Activated B cell treated with CpG ODN at 0.5 μM for 24 hours (primary cell): Measurements from ENCODE around the gene SLC35D1. TPM values are rescaled to one million over a fixed set of nuclear protein-coding genes. Genes with fewer than 3 reads are reported as not detected.

Experiments
- ATAC-seq: fragments of 200-7000 bp; cut with Tn5 transposase; one replicate; pipeline ENCODE4 v1.10.0; 2021; ENCODE audit warnings: low read depth, mild to moderate bottlenecking, moderate library complexity
- CTCF ChIA-PET: fragments of 350-600 bp; sonication (Branson Sonifier 250); formaldehyde crosslinking; loops from one replicate; lab custom pipeline; 2021; ENCODE audit warnings: antibody characterized with exemption; lab: Charles Lee
- POLR2A ChIA-PET: fragments of 350-600 bp; sonication (Branson Sonifier 250); formaldehyde crosslinking; loops from one replicate; lab custom pipeline; 2021; ENCODE audit warnings: antibody characterized with exemption; lab: Charles Lee
- DNase-seq: peaks from one replicate; pipeline ENCODE4 v3.0.0; 2022
- H3K27ac Mint-ChIP-seq: one replicate; pipeline ENCODE4 v1.8.0; 2020; ENCODE audit warnings: mixed read lengths
- H3K27me3 Mint-ChIP-seq: one replicate; pipeline ENCODE4 v1.8.0; 2021; ENCODE audit warnings: mixed read lengths
- H3K36me3 Mint-ChIP-seq: one replicate; pipeline ENCODE4 v1.8.0; 2021; ENCODE audit warnings: low read depth, mixed read lengths
- H3K4me1 Mint-ChIP-seq: one replicate; pipeline ENCODE4 v1.8.0; 2021; ENCODE audit warnings: mixed read lengths
- H3K4me3 Mint-ChIP-seq: one replicate; pipeline ENCODE4 v1.8.0; 2020; ENCODE audit warnings: mild to moderate bottlenecking, mixed read lengths
- H3K9me3 Mint-ChIP-seq: one replicate; pipeline ENCODE4 v1.8.0; 2020; ENCODE audit warnings: mixed read lengths
- intact Hi-C: fragments of 100-400 bp; cut with micrococcal nuclease; formaldehyde crosslinking; loops from one replicate; pipeline ENCODE4 v1.15.1; 2024
- total RNA-seq: library from RNA; stranded (reverse); gene quantifications from 2 replicates; pipeline ENCODE4 v1.2.3, GENCODE V29; 2022
- TF ChIP-seq, protein P1 (sequence below): fragments of 200-600 bp; IDR thresholded peaks from one replicate; pipeline ENCODE4 v1.8.0; 2022; ENCODE audit warnings: antibody characterized with exemption, mild to moderate bottlenecking

SLC35D1 gene
- total RNA-seq, 1 donor from 2014 or later, result 11.1 TPM

DNA sequence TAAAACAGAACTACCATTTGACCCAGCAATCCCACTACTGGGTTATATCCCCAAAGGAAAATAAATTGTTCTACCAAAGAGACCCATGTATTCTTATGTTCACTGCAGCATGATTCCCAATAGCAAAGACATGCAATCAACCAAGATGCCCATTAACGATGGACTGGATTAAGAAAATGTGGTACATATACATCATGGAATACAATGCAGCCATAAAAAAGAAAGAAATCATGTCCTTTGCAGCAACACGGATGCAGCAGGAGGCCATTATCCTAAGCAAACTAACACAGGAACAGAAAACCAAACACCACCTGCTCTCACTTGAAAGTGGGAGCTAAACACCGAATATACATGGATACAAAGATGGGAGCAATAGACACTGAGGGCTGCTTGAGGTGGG is 44.2 kb downstream of the SLC35D1 start:
- Mint-ChIP-seq H3K36me3 (peaks cover 67% of the 10 kb centered on the region), H3K4me1 (no peaks in the 10 kb centered on the region), H3K4me3 (no peak overlapping the region), H3K9me3 (no peaks in the 10 kb centered on the region), H3K27ac (no peak overlapping the region), H3K27me3 (no peaks in the 10 kb centered on the region)
- ChIA-PET POLR2A (no interaction called here), CTCF (no interaction called here)
- intact Hi-C loops, result no loop called here
- ATAC-seq (no peak), DNase-seq (no peak)
- TF ChIP-seq, protein P1, sequence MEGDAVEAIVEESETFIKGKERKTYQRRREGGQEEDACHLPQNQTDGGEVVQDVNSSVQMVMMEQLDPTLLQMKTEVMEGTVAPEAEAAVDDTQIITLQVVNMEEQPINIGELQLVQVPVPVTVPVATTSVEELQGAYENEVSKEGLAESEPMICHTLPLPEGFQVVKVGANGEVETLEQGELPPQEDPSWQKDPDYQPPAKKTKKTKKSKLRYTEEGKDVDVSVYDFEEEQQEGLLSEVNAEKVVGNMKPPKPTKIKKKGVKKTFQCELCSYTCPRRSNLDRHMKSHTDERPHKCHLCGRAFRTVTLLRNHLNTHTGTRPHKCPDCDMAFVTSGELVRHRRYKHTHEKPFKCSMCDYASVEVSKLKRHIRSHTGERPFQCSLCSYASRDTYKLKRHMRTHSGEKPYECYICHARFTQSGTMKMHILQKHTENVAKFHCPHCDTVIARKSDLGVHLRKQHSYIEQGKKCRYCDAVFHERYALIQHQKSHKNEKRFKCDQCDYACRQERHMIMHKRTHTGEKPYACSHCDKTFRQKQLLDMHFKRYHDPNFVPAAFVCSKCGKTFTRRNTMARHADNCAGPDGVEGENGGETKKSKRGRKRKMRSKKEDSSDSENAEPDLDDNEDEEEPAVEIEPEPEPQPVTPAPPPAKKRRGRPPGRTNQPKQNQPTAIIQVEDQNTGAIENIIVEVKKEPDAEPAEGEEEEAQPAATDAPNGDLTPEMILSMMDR, result no peak

DNA sequence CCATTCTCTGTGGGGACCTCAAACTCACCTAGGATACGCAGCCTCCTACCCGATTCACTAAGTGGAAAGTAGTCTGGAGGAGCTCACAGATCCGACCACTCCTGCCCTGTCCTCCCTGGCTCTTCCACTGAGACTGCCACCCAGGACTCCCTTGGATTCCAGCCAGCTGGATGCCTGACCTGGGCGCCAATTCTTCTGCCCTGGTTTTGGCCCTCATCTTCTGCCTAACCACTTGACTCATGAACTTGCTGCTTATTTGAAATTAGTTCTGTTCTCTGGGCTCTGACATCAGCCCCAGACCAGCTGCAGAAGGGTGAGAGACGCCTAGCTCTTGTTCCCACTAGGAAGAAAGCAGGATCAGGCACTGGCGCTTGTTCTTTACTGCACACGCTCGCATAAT is 48.9 kb downstream of the SLC35D1 start:
- H3K4me3 Mint-ChIP-seq, result no peak overlapping the region
- TF ChIP-seq, protein P1, result no peak
- H3K36me3 Mint-ChIP-seq, result peaks cover 75% of the 10 kb centered on the region
- H3K4me1 Mint-ChIP-seq, result peaks cover 5% of the 10 kb centered on the region
- DNase-seq, result no peak
- POLR2A ChIA-PET, result no interaction called here
- intact Hi-C loops, result no loop called here
- CTCF ChIA-PET, result interaction anchor here (0.7 to 4.0 kb wide), 3 partner anchors 9 to 144 kb away, joined by 3 to 12 read pairs (median 3); no protein-coding TSS in a partner anchor
- no peak for ATAC-seq
- H3K9me3 Mint-ChIP-seq, result no peaks in the 10 kb centered on the region
- H3K27me3 Mint-ChIP-seq, result no peaks in the 10 kb centered on the region
- no peak overlapping the region for H3K27ac Mint-ChIP-seq

DNA sequence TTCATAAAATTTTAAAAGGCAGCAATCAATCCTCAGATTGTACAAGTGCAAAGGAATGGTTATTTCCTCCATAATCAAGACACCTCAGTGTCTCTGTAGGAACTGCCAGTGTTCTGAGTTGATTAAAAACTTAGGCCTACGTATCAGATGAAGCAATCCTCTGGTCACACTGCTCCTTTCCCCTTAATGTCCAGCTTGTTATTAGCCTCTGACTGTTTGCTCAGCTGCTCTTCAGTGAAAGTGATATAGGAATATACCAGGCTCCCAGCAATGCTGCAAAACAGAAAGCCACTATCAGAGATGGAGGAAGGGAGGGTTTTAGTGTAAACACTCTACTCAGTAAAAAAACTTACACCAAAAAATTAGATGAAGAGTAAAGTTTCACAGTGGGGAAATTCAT is 49.8 kb downstream of the SLC35D1 start:
- H3K36me3 Mint-ChIP-seq, result peaks cover 68% of the 10 kb centered on the region
- no peak for DNase-seq
- ATAC-seq, result no peak
- H3K27me3 Mint-ChIP-seq, result no peaks in the 10 kb centered on the region
- peak overlapping the region; percentile 19 for H3K27ac Mint-ChIP-seq
- H3K4me3 Mint-ChIP-seq, result no peak overlapping the region
- H3K4me1 Mint-ChIP-seq, result peaks cover 5% of the 10 kb centered on the region
- no peaks in the 10 kb centered on the region for H3K9me3 Mint-ChIP-seq
- CTCF ChIA-PET, result interaction anchor here (0.9 kb wide), 1 partner anchor 145 kb away, joined by 3 read pairs; no protein-coding TSS in a partner anchor
- POLR2A ChIA-PET, result no interaction called here
- intact Hi-C loops, result no loop called here
- TF ChIP-seq, protein P1, result no peak

DNA sequence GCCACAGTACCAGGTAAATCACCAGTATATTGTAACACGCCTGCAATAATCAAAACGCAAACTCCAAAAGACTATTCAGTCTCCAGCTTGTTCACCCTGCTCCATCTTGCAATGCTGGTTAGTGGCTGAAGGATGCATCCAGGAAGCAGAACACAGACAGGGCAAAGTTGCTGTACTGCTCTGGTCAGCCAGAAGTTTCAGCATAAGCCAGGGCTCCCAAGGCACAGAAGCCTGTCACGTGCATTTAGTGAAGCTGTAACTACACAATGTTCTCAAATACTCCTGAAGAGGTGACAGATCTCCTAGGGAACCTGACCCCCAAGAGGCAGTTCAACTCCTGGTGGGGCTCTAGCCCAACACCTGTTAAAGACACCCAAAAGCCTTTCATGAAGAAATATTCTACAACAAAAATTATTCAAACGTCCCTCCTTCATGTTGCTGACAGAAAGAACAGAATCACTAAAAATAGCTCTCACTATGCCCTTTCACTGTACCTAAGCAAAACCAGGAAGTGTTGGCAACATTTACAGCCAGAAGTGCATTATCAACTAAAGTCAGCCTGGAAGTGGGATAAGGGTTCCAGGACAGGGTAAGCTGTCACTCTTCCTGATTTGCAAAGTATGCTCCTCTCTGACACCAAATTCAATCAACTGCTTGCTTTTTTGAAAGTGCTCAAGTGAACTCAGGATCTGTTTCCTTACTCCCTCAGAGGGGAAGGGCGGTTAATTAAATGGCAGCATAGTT is 52.1 kb downstream of the SLC35D1 start:
- Mint-ChIP-seq H3K4me1 (peaks cover 5% of the 10 kb centered on the region), H3K27ac (peak overlapping the region; percentile 37), H3K9me3 (no peaks in the 10 kb centered on the region), H3K36me3 (peaks cover 57% of the 10 kb centered on the region), H3K27me3 (no peaks in the 10 kb centered on the region), H3K4me3 (no peak overlapping the region)
- no peak for DNase-seq
- TF ChIP-seq, protein P1, result no peak
- ATAC-seq, result no peak
- intact Hi-C loops, result no loop called here
- ChIA-PET POLR2A (interaction anchor here (0.6 kb wide), 1 partner anchor 12 kb away, joined by 10 read pairs; no protein-coding TSS in a partner anchor), CTCF (interaction anchor here (3.8 kb wide), 1 partner anchor 147 kb away, joined by 34 read pairs; no protein-coding TSS in a partner anchor)

DNA sequence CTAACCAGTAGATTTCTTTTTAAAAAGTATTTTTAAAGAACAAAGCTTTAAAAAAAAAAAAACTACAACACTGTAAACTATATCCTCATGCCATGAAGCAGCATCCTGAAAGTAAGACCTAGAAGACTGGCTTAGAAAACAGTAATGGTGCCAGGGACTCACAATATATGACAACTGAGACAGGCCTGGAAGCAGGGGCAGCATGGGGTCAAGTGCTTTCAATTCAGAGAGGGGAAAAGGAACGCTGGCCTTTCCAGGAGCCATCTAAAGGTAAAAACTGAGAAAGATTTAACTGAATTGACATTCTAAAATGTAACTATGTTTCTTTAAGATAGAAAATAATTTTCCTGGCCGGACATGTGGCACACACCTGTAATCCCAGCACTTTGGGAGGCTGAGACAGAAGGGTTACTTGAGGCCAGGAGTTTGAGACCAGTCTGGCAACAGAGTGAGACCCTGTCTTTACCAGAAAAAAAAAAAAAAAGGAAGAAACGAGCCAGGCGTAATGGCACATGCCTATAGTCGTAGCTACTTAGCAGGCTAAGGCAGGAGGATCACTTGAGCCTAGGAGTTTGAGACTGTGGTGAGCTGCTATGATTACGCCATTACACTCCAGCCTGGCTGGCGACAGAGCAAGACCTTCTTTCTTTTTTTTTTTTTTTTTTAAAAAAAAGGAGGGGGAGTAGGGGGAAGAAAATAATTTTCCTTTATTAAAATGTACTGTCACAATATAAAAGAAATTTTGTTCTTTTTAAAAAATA is 54.1 kb downstream of the SLC35D1 start:
- ChIA-PET CTCF (interaction anchor here (3.8 kb wide), 1 partner anchor 149 kb away, joined by 34 read pairs; no protein-coding TSS in a partner anchor), POLR2A (no interaction called here)
- H3K36me3 Mint-ChIP-seq, result peaks cover 46% of the 10 kb centered on the region
- intact Hi-C loops, result loop anchor here (5.0 kb wide), 2 partner anchors 52 to 63 kb away; partner anchors contain the start of gene SLC35D1
- no peak overlapping the region for H3K4me3 Mint-ChIP-seq
- DNase-seq (no peak), ATAC-seq (no peak)
- H3K4me1 Mint-ChIP-seq, result peaks cover 15% of the 10 kb centered on the region
- TF ChIP-seq, protein P1, result no peak
- H3K27ac Mint-ChIP-seq, result no peak overlapping the region
- H3K9me3 Mint-ChIP-seq, result no peaks in the 10 kb centered on the region
- no peaks in the 10 kb centered on the region for H3K27me3 Mint-ChIP-seq
